IMR-90 (cell line): ENCODE results near the gene CEP57L1. TPM values are rescaled to one million over a fixed set of nuclear protein-coding genes. Genes with fewer than 3 reads are reported as not detected.

Experiments used
- ATAC-seq: fragments of 200-7000 bp; cut with Tn5 transposase; 2 replicates; pipeline ENCODE4 v1.9.1; 2020; ENCODE audit warnings: low read depth, mild to moderate bottlenecking, moderate library complexity
- BruUV-seq: library from RNA; stranded (reverse); fragments of 400-500 nt; replicated peaks from 2 replicates; lab custom pipeline; 2021; lab: Mats Ljungman, UMichigan
- CTCF ChIA-PET: fragments of 300-600 bp; formaldehyde crosslinking; extraction: SDS; loops from one replicate; lab custom pipeline; 2021; ENCODE audit warnings: antibody characterized with exemption; lab: Yijun Ruan, JAX
- POLR2A ChIA-PET: fragments of 300-600 bp; sonication (Branson Sonifier 250); formaldehyde crosslinking; loops from one replicate; lab custom pipeline; 2022; ENCODE audit warnings: antibody characterized with exemption; ENCODE audit not compliant: unreplicated experiment; lab: Charles Lee
- DNase-seq: peaks from one replicate; pipeline ENCODE4 v3.0.0; 2013
- H2AFZ ChIP-seq: replicated peaks from 2 replicates; pipeline ENCODE3; 2013; ENCODE audit warnings: low read length, mild to moderate bottlenecking; ENCODE audit not compliant: poor library complexity
- H2AK5ac ChIP-seq: 2 replicates; pipeline ENCODE4 v1.6.1; 2013; ENCODE audit warnings: low read depth, low read length, inconsistent platforms
- H2AK9ac ChIP-seq: replicated peaks from 2 replicates; pipeline ENCODE3; 2013; ENCODE audit warnings: mild to moderate bottlenecking, low read depth, low read length, moderate library complexity; ENCODE audit not compliant: poor library complexity
- H2BK120ac ChIP-seq: 2 replicates; pipeline ENCODE4 v1.6.1; 2013; ENCODE audit warnings: low read depth, low read length, inconsistent platforms
- H2BK15ac ChIP-seq: 3 replicates; pipeline ENCODE4 v1.6.1; 2013; ENCODE audit warnings: low read depth, low read length, inconsistent platforms
- H2BK20ac ChIP-seq: 2 replicates; pipeline ENCODE4 v1.6.1; 2013; ENCODE audit warnings: low read depth, mild to moderate bottlenecking, inconsistent platforms, low read length, moderate library complexity
- H2BK5ac ChIP-seq: 2 replicates; pipeline ENCODE4 v1.6.1; 2013; ENCODE audit warnings: mild to moderate bottlenecking, low read depth, low read length, inconsistent platforms; ENCODE audit not compliant: poor library complexity, severe bottlenecking
- H3K14ac ChIP-seq: replicated peaks from 2 replicates; pipeline ENCODE4 v1.6.1; 2013; ENCODE audit warnings: low read depth, low read length, inconsistent platforms
- H3K18ac ChIP-seq: 2 replicates; pipeline ENCODE4 v1.6.1; 2013; ENCODE audit warnings: low read depth, low read length, control low read depth
- H3K23ac ChIP-seq: 2 replicates; pipeline ENCODE4 v1.6.1; 2013; ENCODE audit warnings: low read depth, low read length, inconsistent platforms
- H3K27ac ChIP-seq: 2 replicates; pipeline ENCODE4 v1.5.1; 2013; ENCODE audit warnings: mild to moderate bottlenecking, control low read depth, low read length; ENCODE audit not compliant: insufficient read depth
- H3K27me3 ChIP-seq: 2 replicates; pipeline ENCODE4 v1.6.1; 2013; ENCODE audit warnings: low read length; ENCODE audit not compliant: control insufficient read depth, insufficient read depth
- H3K36me3 ChIP-seq: 2 replicates; pipeline ENCODE4 v1.6.1; 2013; ENCODE audit warnings: low read length, mixed read lengths; ENCODE audit not compliant: control insufficient read depth, insufficient read depth
- H3K4ac ChIP-seq: 2 replicates; pipeline ENCODE4 v1.6.1; 2013; ENCODE audit warnings: low read depth, low read length, inconsistent platforms
- H3K4me1 ChIP-seq: 2 replicates; pipeline ENCODE4 v1.6.1; 2013; ENCODE audit warnings: low read length, mixed read lengths; ENCODE audit not compliant: control insufficient read depth, insufficient read depth
- H3K4me2 ChIP-seq: 2 replicates; pipeline ENCODE4 v1.6.1; 2013; ENCODE audit warnings: low read depth, mild to moderate bottlenecking, control low read depth, low read length, moderate library complexity
- H3K4me3 ChIP-seq: 2 replicates; pipeline ENCODE4 v1.5.1; 2013; ENCODE audit warnings: low read depth, mild to moderate bottlenecking, control low read depth, low read length, moderate library complexity; ENCODE audit not compliant: insufficient read depth
- H3K56ac ChIP-seq: 2 replicates; pipeline ENCODE4 v1.6.1; 2013; ENCODE audit warnings: low read length, inconsistent platforms; ENCODE audit not compliant: insufficient read depth; ENCODE audit errors: extremely low read depth
- H3K79me1 ChIP-seq, 2 experiments: 2 replicates each; pipeline ENCODE4 v1.6.1; 2013; ENCODE audit warnings: low read length in 2 of 2, inconsistent platforms in 1 of 2, low read depth in 1 of 2
- H3K9ac ChIP-seq: 2 replicates; pipeline ENCODE4 v1.6.1; 2013; ENCODE audit warnings: low read depth, low read length, control low read depth
- H3K9me1 ChIP-seq: 2 replicates; pipeline ENCODE4 v1.6.1; 2013; ENCODE audit warnings: low read length, inconsistent platforms; ENCODE audit not compliant: insufficient read depth
- H3K9me3 ChIP-seq: 2 replicates; pipeline ENCODE4 v1.6.1; 2013; ENCODE audit warnings: low read length; ENCODE audit not compliant: control insufficient read depth, insufficient read depth
- H4K20me1 ChIP-seq: 2 replicates; pipeline ENCODE4 v1.6.1; 2013; ENCODE audit warnings: low read length, inconsistent platforms; ENCODE audit not compliant: insufficient read depth
- H4K5ac ChIP-seq: 2 replicates; pipeline ENCODE4 v1.6.1; 2013; ENCODE audit warnings: mild to moderate bottlenecking, low read depth, low read length, control low read depth
- H4K8ac ChIP-seq, 2 experiments: 2 replicates each; pipeline ENCODE4 v1.6.1; 2013; ENCODE audit warnings: low read depth in 2 of 2, low read length in 2 of 2, control low read depth in 1 of 2, inconsistent platforms in 1 of 2
- H4K91ac ChIP-seq: 2 replicates; pipeline ENCODE4 v1.6.1; 2013; ENCODE audit warnings: low read depth, low read length, inconsistent platforms; ENCODE audit not compliant: insufficient read depth
- CEBPB ChIP-seq: IDR thresholded peaks from 2 replicates; pipeline ENCODE4 v1.6.1; 2012; ENCODE audit warnings: low read depth, low read length, improper control_type of control experiment
- FOS ChIP-seq: fragments of 150-350 bp; IDR thresholded peaks from 2 replicates; pipeline ENCODE4 v1.6.1; 2016; ENCODE audit warnings: low read depth, low read length
- MAFK ChIP-seq: IDR thresholded peaks from 2 replicates; pipeline ENCODE4 v1.6.1; 2012; ENCODE audit warnings: low read depth, low read length, improper control_type of control experiment
- NFE2L2 ChIP-seq: fragments of 150-350 bp; IDR thresholded peaks from 2 replicates; pipeline ENCODE4 v1.6.1; 2016; ENCODE audit warnings: low read depth, mild to moderate bottlenecking, low read length
- RFX5 ChIP-seq: IDR thresholded peaks from 2 replicates; pipeline ENCODE4 v1.8.0; 2012; ENCODE audit warnings: low read depth, mild to moderate bottlenecking, low read length, moderate library complexity
- WGBS, 2 experiments: methylation state at CpG; one replicate each; pipeline versions ENCODE4 v1.1.5 to v1.1.7; 2013; ENCODE audit warnings: missing lambda C conversion rate in 2 of 2; ENCODE audit not compliant: insufficient read length in 1 of 2; ENCODE audit errors: extremely low coverage in 2 of 2; 5-methylcytosine and 5-hydroxymethylcytosine counted together
- dilution Hi-C: fragments of 300-500 bp; cut with HindIII; formaldehyde crosslinking; loops from one replicate; pipeline ENCODE4 v1.14.3; 2018; ENCODE audit warnings: low sequenced_read_pairs; ENCODE audit not compliant: unreplicated experiment
- in situ Hi-C: fragments of 300-500 bp; cut with MboI; formaldehyde crosslinking; loops from 3 replicates; pipeline ENCODE4 v1.14.3; 2019; ENCODE audit warnings: low sequenced_read_pairs, inconsistent platforms, mixed read lengths
- intact Hi-C: fragments of 100-400 bp; cut with micrococcal nuclease; formaldehyde crosslinking; loops from 2 replicates; pipeline ENCODE4 v1.10.0; 2022
- polyA plus RNA-seq, 3 experiments: library from polyadenylated mRNA; depleted of rRNA; stranded (reverse); fragments of >200 nt; gene quantifications; 2 replicates each; pipeline ENCODE4 v1.2.3, GENCODE V29; 2012; ENCODE audit warnings: low replicate concordance in 1 of 3
- total RNA-seq: library from RNA; depleted of rRNA; stranded (reverse); fragments of >200 nt; gene quantifications from 2 replicates; pipeline ENCODE4 v1.2.3, GENCODE V29; 2012

CEP57L1 gene
- total and polyA plus RNA-seq, 2 of the 4 experiments (the other 2 are of a cell fraction) = 10.3 to 21.9 TPM

GRCh38 chr6:109092074-109092473, 3.2 kb upstream of the CEP57L1 start:
- dilution Hi-C loops = no loop called here
- Histone ChIP-seq H2BK5ac (no peak overlapping the region), H4K20me1 (peaks cover 7% of the 10 kb centered on the region; the same call in 1 of the 2 replicates), H2BK20ac (no peak overlapping the region), H3K27ac (no peak overlapping the region), H3K4ac (no peak overlapping the region), H2AK9ac (no peak overlapping the region), H4K5ac (no peak overlapping the region), H3K4me2 (peak overlapping the region; percentile 77), H3K56ac (no peak overlapping the region), H3K4me1 (peaks cover 3% of the 10 kb centered on the region; the same call in 1 of the 2 replicates), H3K9me3 (no peaks in the 10 kb centered on the region), H4K91ac (no peak overlapping the region), H3K18ac (no peak overlapping the region), H2AFZ (no peak overlapping the region), H3K9ac (no peak overlapping the region), H2AK5ac (no peak overlapping the region), H3K27me3 (no peaks in the 10 kb centered on the region), H2BK120ac (no peak overlapping the region), H3K79me1 (peaks cover 29 to 53% of the 10 kb centered on the region in 2 experiments), H2BK15ac (no peak overlapping the region), H3K36me3 (no peaks in the 10 kb centered on the region), H3K9me1 (peaks cover 5% of the 10 kb centered on the region; the same call in 1 of the 2 replicates), H4K8ac (no peak overlapping the region), H3K14ac (no peak overlapping the region), H3K4me3 (no peak overlapping the region), H3K23ac (0 out of 2 replicates have a peak overlapping the region, but pooled peaks have one; percentile 56)
- WGBS, 2 experiments = no CpG with 5 or more reads among the region's 1 CpG
- no TSS peak for BruUV-seq
- intact Hi-C loops = loop anchor here (5.0 kb wide), 1 partner anchor 390 kb away; the partner anchor contains the start of gene ZBTB24
- DNase-seq = no peak
- ChIA-PET CTCF (interaction anchor here (1.6 kb wide), 1 partner anchor 19 kb away, joined by 4 read pairs; no protein-coding TSS in a partner anchor), POLR2A (no interaction called here)
- TF ChIP-seq RFX5 (no peak), CEBPB (no peak), MAFK (no peak), NFE2L2 (no peak), FOS (no peak)
- no peak for ATAC-seq
- in situ Hi-C loops = no loop called here
